ENCODE measurements around the gene TSFM.

GRCh38 chr12:57830393-57830792, 47.8 kb downstream of the TSFM start:
- TF ChIP-seq CTCF (conservative IDR thresholded peaks at IDR 0.05; ENCODE audit: low read length), result no peak
- no peak for TF ChIP-seq EZH2phosphoT487 (IDR thresholded peaks at IDR 0.05; ENCODE audit: borderline replicate concordance, low read depth, low read length)

Measured in OCI-LY7 (cell line).